NCI-H748 (cell line): Measurements from ENCODE around the gene TMA7B.
A peak's percentile ranks its signal among the peaks of the same experiment; 100 is the strongest.

Experiments used
- DNase-seq: peaks from one replicate; lab custom pipeline; 2025; ENCODE audit not compliant: unreplicated experiment; lab: John Stamatoyannopoulos, UW

The TMA7B gene

GRCh38 chr22:39997939-39998726, 37.9 kb downstream of the TMA7B start:
- peak; percentile 90 for DNase-seq

DNA sequence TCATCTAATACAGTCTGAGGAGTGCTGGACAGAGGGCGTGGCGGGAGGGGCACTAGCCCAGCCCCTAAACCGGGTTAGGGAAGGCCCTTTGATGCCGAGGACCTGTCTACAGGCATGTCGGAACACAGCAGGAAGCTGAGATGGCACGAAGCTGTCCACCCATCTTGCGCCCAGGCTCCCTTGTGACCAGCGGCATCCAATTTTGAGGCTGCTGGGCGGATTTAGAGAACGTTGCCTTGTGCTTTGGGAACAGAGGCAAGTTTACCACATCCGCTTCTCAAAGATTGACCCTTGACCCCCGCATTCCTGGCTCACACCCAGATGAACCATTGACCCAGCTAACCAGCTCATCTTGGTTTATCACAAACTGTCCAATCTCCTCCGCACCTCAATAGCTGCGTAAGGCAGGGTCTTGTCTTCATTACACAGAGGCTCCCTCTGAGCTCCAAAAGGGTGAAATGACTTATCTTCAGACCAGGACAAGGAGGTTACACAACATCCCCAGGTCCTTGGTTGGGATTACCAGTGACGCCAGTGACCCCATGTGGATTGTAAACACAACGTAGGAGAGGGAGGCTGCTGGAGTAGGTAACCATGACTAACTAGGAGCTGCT, 39.1 kb downstream of the TMA7B start:
- DNase-seq: peak; percentile 35

- DNase-seq: no peak
Measured at GRCh38 chr22:40000171-40000570, 40.0 kb downstream of the TMA7B start.

DNA sequence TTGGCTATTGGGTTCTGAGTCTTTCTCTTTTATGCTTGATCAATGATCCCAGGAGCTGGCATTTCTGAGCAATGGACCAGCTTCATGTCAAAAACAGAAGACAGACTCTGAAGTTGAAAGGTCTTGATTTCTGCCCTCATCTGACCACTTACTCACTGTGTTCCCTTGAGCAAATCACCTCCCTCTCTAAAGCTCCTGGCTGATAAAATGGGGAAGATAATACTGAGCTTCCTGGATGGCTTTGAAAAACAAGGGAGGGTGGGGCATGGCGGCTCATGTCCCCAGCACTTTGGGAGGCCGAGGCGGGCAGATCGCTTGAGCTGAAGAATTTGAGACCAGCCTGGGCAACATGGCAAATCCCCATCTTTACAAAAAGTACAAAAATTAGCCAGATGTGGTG, 40.9 kb downstream of the TMA7B start:
- DNase-seq: no peak

GRCh38 chr22:40001800-40002577, 41.8 kb downstream of the TMA7B start:
- DNase-seq: no peak

- DNase-seq: no peak
Measured at GRCh38 chr22:40002935-40003715, 42.9 kb downstream of the TMA7B start.

GRCh38 chr22:40004836-40005235, 44.6 kb downstream of the TMA7B start:
- no peak for DNase-seq

GRCh38 chr22:40006641-40007040, 46.4 kb downstream of the TMA7B start:
- DNase-seq: no peak

GRCh38 chr22:40007853-40008710, 47.9 kb downstream of the TMA7B start:
- DNase-seq: no peak

DNA sequence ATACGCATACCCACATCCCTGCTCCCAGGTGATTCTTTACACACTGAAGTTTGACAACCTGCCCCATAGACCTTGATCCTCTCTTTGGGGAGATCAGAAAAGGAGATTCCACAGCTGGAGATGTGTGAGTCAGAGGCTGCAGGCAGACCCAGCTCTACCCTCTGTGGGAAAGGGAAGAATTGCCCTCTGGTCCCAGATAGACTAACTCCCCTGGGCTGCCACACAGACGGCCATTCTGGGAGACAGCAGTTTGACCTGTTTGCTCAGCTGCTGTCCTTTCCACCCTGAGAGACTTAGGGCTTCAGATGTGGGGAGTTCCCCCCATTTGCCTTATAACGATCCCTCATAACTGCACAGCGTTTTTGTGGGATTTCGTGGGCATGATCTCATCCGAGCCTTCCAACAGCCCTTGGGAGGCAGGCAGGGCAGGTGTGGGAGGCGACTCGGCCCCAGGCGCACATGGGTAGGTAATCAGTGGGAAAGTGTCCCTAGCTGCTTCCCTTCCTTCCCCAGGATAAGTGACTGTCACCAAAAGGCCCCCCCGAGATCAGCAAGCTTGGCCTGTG, 48.6 kb downstream of the TMA7B start:
- peak; percentile 32 for DNase-seq

DNA sequence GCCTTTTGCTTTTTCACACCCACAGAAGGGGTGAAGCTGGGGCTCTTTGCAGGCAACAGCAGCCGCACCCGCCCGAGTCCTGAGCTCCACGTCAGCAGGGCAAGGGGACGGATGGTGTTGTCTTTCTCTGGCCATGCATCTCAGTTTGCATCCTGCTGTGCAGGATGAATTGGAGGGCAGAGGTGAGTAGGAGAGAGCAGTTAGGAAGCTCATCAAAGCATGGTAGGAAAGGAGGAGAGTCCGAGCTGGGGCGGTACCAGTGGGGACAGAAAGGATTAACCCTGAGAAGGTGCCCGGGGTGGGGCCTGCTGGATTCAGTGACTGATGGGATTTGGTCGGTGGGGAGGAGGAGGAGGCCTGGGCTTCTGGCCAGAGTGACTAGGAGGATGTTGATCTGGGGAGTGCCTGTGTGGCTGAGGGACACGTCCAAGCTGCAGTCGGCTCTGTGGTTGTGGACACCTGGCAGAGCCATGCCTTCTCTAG, 49.1 kb downstream of the TMA7B start:
- DNase-seq: peak; percentile 78

- peak; percentile 27 for DNase-seq
Measured at GRCh38 chr22:40009951-40010671, 49.9 kb downstream of the TMA7B start.

DNA sequence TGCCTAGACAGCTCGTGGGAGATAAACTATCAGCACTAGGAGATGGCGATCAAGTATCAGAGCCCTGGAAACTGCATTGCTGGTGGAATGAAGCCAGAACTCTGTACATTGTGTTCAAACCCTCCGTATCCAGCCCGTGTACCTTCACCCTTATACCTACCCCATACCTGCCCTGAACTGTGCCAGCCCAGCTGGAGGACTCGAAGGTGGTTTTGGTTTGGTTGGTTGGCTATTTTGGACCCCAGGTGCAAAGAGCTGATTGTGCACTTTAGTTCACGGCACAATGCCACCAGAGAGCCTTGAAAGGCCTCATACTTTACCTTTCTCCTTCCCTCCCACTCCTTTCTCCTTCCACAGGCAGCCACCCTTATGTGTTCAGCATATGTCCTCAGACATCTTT, 50.5 kb downstream of the TMA7B start:
- no peak for DNase-seq
